ENCODE data around the gene DCAF5.

DCAF5 gene

GRCh38 chr14:69086537-69086936, 66.4 kb downstream of the DCAF5 start:
- no peak overlapping the region for H2AFZ ChIP-seq (ENCODE audit: low read depth, low read length)
- no peak overlapping the region for H3K9ac ChIP-seq (ENCODE audit: low read length)
- H4K20me1 ChIP-seq (ENCODE audit: insufficient read depth, low read length) = peaks cover 6% of the 10 kb centered on the region; the same call in 1 of the 2 replicates
- no peaks in the 10 kb centered on the region for H3K79me2 ChIP-seq (ENCODE audit: low read length)
- H3K4me1 ChIP-seq (ENCODE audit: low read length) = no peaks in the 10 kb centered on the region
- H3K9me3 ChIP-seq (ENCODE audit: insufficient read depth, low read length) = no peaks in the 10 kb centered on the region
- H3K27ac ChIP-seq (ENCODE audit: low read length) = no peak overlapping the region
- no peak overlapping the region for H3K4me3 ChIP-seq (ENCODE audit: low read length)
- no peaks in the 10 kb centered on the region for H3K27me3 ChIP-seq (ENCODE audit: low read depth, low read length)
- TF ChIP-seq, protein P1, sequence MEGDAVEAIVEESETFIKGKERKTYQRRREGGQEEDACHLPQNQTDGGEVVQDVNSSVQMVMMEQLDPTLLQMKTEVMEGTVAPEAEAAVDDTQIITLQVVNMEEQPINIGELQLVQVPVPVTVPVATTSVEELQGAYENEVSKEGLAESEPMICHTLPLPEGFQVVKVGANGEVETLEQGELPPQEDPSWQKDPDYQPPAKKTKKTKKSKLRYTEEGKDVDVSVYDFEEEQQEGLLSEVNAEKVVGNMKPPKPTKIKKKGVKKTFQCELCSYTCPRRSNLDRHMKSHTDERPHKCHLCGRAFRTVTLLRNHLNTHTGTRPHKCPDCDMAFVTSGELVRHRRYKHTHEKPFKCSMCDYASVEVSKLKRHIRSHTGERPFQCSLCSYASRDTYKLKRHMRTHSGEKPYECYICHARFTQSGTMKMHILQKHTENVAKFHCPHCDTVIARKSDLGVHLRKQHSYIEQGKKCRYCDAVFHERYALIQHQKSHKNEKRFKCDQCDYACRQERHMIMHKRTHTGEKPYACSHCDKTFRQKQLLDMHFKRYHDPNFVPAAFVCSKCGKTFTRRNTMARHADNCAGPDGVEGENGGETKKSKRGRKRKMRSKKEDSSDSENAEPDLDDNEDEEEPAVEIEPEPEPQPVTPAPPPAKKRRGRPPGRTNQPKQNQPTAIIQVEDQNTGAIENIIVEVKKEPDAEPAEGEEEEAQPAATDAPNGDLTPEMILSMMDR (IDR thresholded peaks at IDR 0.05; ENCODE audit: low read depth, low read length) = no peak
- no peak for TF ChIP-seq EZH2phosphoT487 (IDR thresholded peaks at IDR 0.05; ENCODE audit: low read depth)
- H3K36me3 ChIP-seq (replicated peaks; ENCODE audit: low read depth, low read length) = peaks cover 20% of the 10 kb centered on the region
- H3K4me2 ChIP-seq (ENCODE audit: low read length) = no peak overlapping the region

GRCh38 chr14:69084023-69084422, 68.9 kb downstream of the DCAF5 start:
- no peak overlapping the region for H3K27ac ChIP-seq (ENCODE audit: low read length)
- H3K36me3 ChIP-seq (replicated peaks; ENCODE audit: low read depth, low read length) = peaks cover 8% of the 10 kb centered on the region
- no peaks in the 10 kb centered on the region for H4K20me1 ChIP-seq (ENCODE audit: insufficient read depth, low read length)
- no peaks in the 10 kb centered on the region for H3K9me3 ChIP-seq (ENCODE audit: insufficient read depth, low read length)
- no peak overlapping the region for H3K9ac ChIP-seq (ENCODE audit: low read length)
- H2AFZ ChIP-seq (ENCODE audit: low read depth, low read length) = no peak overlapping the region
- no peaks in the 10 kb centered on the region for H3K79me2 ChIP-seq (ENCODE audit: low read length)
- H3K27me3 ChIP-seq (ENCODE audit: low read depth, low read length) = no peaks in the 10 kb centered on the region
- no peaks in the 10 kb centered on the region for H3K4me1 ChIP-seq (ENCODE audit: low read length)
- TF ChIP-seq, protein P1 (IDR thresholded peaks at IDR 0.05; ENCODE audit: low read depth, low read length) = no peak
- TF ChIP-seq EZH2phosphoT487 (IDR thresholded peaks at IDR 0.05; ENCODE audit: low read depth) = no peak
- H3K4me3 ChIP-seq (ENCODE audit: low read length) = no peak overlapping the region
- no peak overlapping the region for H3K4me2 ChIP-seq (ENCODE audit: low read length)

DNA sequence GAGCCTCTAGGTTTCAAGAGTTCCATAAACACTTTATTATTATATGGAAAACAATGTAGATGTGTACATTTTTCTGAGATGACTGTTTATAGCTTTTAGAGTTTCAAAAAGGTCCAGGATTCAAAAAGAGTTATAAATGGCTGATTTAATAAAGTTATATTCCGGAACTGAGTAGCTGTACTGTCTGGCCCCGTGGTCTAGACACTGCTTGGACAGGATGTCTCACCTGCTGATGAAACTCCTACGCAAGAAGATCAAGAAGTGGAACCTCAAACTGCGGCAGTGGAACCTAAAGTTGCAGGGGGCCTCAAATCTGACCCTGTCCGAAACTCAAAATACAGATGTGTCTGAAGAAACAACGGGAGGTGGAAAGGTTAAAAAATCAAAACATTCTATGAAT, 69.7 kb downstream of the DCAF5 start:
- peaks cover 4% of the 10 kb centered on the region for H3K36me3 ChIP-seq (replicated peaks; ENCODE audit: low read depth, low read length)
- no peak overlapping the region for H3K4me3 ChIP-seq (ENCODE audit: low read length)
- no peak overlapping the region for H3K4me2 ChIP-seq (ENCODE audit: low read length)
- TF ChIP-seq, protein P1 (IDR thresholded peaks at IDR 0.05; ENCODE audit: low read depth, low read length) = no peak
- no peak for TF ChIP-seq EZH2phosphoT487 (IDR thresholded peaks at IDR 0.05; ENCODE audit: low read depth)
- no peaks in the 10 kb centered on the region for H3K27me3 ChIP-seq (ENCODE audit: low read depth, low read length)
- no peaks in the 10 kb centered on the region for H3K9me3 ChIP-seq (ENCODE audit: insufficient read depth, low read length)
- H3K4me1 ChIP-seq (ENCODE audit: low read length) = no peaks in the 10 kb centered on the region
- no peaks in the 10 kb centered on the region for H4K20me1 ChIP-seq (ENCODE audit: insufficient read depth, low read length)
- H3K79me2 ChIP-seq (ENCODE audit: low read length) = no peaks in the 10 kb centered on the region
- no peak overlapping the region for H3K27ac ChIP-seq (ENCODE audit: low read length)
- H2AFZ ChIP-seq (ENCODE audit: low read depth, low read length) = no peak overlapping the region
- H3K9ac ChIP-seq (ENCODE audit: low read length) = no peak overlapping the region

GRCh38 chr14:69081271-69081670, 71.6 kb downstream of the DCAF5 start:
- TF ChIP-seq, protein P1 (IDR thresholded peaks at IDR 0.05; ENCODE audit: low read depth, low read length) = no peak
- TF ChIP-seq EZH2phosphoT487 (IDR thresholded peaks at IDR 0.05; ENCODE audit: low read depth) = no peak
- Histone ChIP-seq H3K79me2 (ENCODE audit: low read length) (no peaks in the 10 kb centered on the region), H3K4me1 (ENCODE audit: low read length) (no peaks in the 10 kb centered on the region), H4K20me1 (ENCODE audit: insufficient read depth, low read length) (no peaks in the 10 kb centered on the region), H3K9me3 (ENCODE audit: insufficient read depth, low read length) (no peaks in the 10 kb centered on the region), H3K36me3 (replicated peaks; ENCODE audit: low read depth, low read length) (peaks cover 4% of the 10 kb centered on the region), H3K4me2 (ENCODE audit: low read length) (no peak overlapping the region), H3K27ac (ENCODE audit: low read length) (no peak overlapping the region), H3K27me3 (ENCODE audit: low read depth, low read length) (no peaks in the 10 kb centered on the region), H2AFZ (ENCODE audit: low read depth, low read length) (no peak overlapping the region), H3K9ac (ENCODE audit: low read length) (no peak overlapping the region), H3K4me3 (ENCODE audit: low read length) (no peak overlapping the region)
